Heart left ventricle (tissue), 13 donors: ENCODE data around the gene TAPBPL.

Experiments
- CTCF ChIP-seq, 12 donors: fragments of 200-600 bp; sonication (generic) in 4 of 12; IDR thresholded peaks; one replicate each; pipeline versions ENCODE4 v1.5.0 to v1.8.0; 2018 to 2022; ENCODE audit warnings: antibody characterized with exemption in 12 of 12, mild to moderate bottlenecking in 5 of 12
- POLR2A ChIP-seq, 2 donors: fragments of 450-650 bp; IDR thresholded peaks; one replicate each; pipeline ENCODE4 v1.6.1; 2017; ENCODE audit warnings: antibody characterized with exemption in 2 of 2, mild to moderate bottlenecking in 2 of 2, moderate library complexity in 2 of 2
- donor health status: ischemic (EF 13 %, LVEDD 7.1; RV severe dilation, severe dysfunction).
- donor health status: DM: no; HTN: yes; CAD: no.
- donor health status: DM: no; HTN: no; CAD: no.
- donor health status: ischemic (EF 25% LVEDD 6.9; RV normal size, moderate dysfunction).
- donor health status: ischemic (EF 25% LVEDD 5.7; RV mildly dilated, moderate dysfunction).
- donor health status: ischemic (EF 35%, LVEDD 5.7; RV mildly dilated, moderate dysfunction).
- donor health status: nonischemic (EF 11% LVEDD 7.7; RV severe dilation, severe dysfunction).
- donor health status: DM: yes; HTN: yes; CAD: no.
- donor health status: PGD.
- donor health status: ischemic (EF 29% LVEDD 5.4; RV normal size, mild dysfunction).
- donor health status: nonischemic (EF 23%, LVEDD 6.1; RV moderate dilation, normal function).

GRCh38 chr12:6450091-6450868 is 1.6 kb upstream of the TAPBPL start:
- TF ChIP-seq CTCF (IDR thresholded peaks at IDR 0.05): no peak
- TF ChIP-seq POLR2A (IDR thresholded peaks at IDR 0.05): no peak
